BJ (cell line): ENCODE data around the gene MARVELD3. TPM values are rescaled to one million over a fixed set of nuclear protein-coding genes. Genes with fewer than 3 reads are reported as not detected.

Experiments
- CTCF ChIA-PET: fragments of 350-600 bp; formaldehyde crosslinking; extraction: SDS; loops from one replicate; lab custom pipeline; 2021; ENCODE audit warnings: antibody characterized with exemption, inconsistent platforms; lab: Yijun Ruan, JAX
- POLR2A ChIA-PET: fragments of 300-600 bp; sonication (Branson Sonifier 250); formaldehyde crosslinking; extraction: SDS; loops from one replicate; lab custom pipeline; 2021; ENCODE audit warnings: antibody characterized with exemption; lab: Charles Lee
- DNase-seq: peaks from one replicate; pipeline ENCODE4 v3.0.0-alpha.2; 2011; ENCODE audit warnings: low read depth
- H3K27me3 ChIP-seq: 2 replicates; pipeline ENCODE4 v1.6.0; 2011; ENCODE audit warnings: low read length; ENCODE audit not compliant: control insufficient read depth, insufficient read depth
- H3K36me3 ChIP-seq: 2 replicates; pipeline ENCODE4 v1.5.1; 2011; ENCODE audit warnings: low read length; ENCODE audit not compliant: control insufficient read depth, insufficient read depth
- H3K4me3 ChIP-seq: 2 replicates; pipeline ENCODE4 v1.5.1; 2011; ENCODE audit warnings: low read depth, mild to moderate bottlenecking, control low read depth, low read length
- polyA plus RNA-seq: library from polyadenylated mRNA; depleted of rRNA; stranded (reverse); fragments of >200 nt; gene quantifications from 2 replicates; pipeline ENCODE4 v1.2.3, GENCODE V29; 2011
- TF ChIP-seq, protein P1 (sequence below): IDR thresholded peaks from 2 replicates; pipeline ENCODE4 v1.5.1; 2011; ENCODE audit warnings: low read depth, mild to moderate bottlenecking, control low read depth, inconsistent platforms, low read length, moderate library complexity; ENCODE audit not compliant: insufficient read depth

MARVELD3 gene
- polyA plus RNA-seq, 1 experiment = not detected

DNA sequence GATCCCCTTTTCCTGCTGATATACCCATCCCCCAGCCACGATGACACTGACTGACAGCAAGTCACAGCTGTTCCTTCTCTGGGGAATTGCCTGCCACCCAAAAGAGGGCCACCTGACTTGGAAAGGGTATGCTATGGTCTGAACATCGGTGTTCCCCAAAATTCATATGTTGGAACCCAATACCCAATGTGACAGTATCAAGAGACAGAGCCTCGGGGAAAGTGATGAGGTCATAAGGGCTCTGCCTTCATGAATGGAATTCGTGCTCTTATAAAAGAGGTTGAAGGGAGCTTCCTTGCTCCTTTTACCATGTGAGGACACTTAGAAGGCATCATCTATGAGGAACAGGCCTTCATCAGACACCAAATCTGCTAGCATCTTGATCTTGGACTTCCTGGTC lies 7.6 kb upstream of the MARVELD3 start:
- POLR2A ChIA-PET = no interaction called here
- peaks cover 2% of the 10 kb centered on the region; the same call in 1 of the 2 replicates for H3K27me3 ChIP-seq
- H3K36me3 ChIP-seq = no peaks in the 10 kb centered on the region
- no peak for DNase-seq
- H3K4me3 ChIP-seq = no peak overlapping the region
- CTCF ChIA-PET = interaction anchor here (1.1 kb wide), 1 partner anchor 206 kb away, joined by 3 read pairs; no protein-coding TSS in a partner anchor
- TF ChIP-seq, protein P1, sequence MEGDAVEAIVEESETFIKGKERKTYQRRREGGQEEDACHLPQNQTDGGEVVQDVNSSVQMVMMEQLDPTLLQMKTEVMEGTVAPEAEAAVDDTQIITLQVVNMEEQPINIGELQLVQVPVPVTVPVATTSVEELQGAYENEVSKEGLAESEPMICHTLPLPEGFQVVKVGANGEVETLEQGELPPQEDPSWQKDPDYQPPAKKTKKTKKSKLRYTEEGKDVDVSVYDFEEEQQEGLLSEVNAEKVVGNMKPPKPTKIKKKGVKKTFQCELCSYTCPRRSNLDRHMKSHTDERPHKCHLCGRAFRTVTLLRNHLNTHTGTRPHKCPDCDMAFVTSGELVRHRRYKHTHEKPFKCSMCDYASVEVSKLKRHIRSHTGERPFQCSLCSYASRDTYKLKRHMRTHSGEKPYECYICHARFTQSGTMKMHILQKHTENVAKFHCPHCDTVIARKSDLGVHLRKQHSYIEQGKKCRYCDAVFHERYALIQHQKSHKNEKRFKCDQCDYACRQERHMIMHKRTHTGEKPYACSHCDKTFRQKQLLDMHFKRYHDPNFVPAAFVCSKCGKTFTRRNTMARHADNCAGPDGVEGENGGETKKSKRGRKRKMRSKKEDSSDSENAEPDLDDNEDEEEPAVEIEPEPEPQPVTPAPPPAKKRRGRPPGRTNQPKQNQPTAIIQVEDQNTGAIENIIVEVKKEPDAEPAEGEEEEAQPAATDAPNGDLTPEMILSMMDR = no peak

DNA sequence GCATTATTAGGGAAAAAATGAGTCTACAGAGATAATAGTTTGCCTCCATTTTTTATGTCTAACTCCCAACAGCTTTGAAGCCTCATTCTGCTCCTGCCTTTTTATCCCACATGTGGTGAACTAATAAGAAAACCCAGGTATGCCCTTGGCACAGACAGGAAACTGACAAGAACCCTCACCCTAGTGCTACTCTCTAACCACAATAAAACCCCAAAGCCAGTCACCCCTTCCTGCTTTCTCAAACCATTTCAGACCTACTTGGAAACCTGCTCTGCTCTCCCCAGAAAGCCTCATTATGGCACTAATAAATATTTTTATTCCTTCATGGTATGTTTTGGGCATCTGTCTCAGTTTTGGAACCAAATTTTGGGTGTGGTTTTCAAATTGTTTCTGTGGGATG lies 3.9 kb upstream of the MARVELD3 start:
- no peaks in the 10 kb centered on the region for H3K36me3 ChIP-seq
- TF ChIP-seq, protein P1 = no peak
- ChIA-PET POLR2A (no interaction called here), CTCF (interaction anchor here (3.0 kb wide), 1 partner anchor 12 kb away, joined by 14 read pairs; no protein-coding TSS in a partner anchor)
- peaks cover 11% of the 10 kb centered on the region for H3K27me3 ChIP-seq
- no peak for DNase-seq
- no peak overlapping the region for H3K4me3 ChIP-seq

DNA sequence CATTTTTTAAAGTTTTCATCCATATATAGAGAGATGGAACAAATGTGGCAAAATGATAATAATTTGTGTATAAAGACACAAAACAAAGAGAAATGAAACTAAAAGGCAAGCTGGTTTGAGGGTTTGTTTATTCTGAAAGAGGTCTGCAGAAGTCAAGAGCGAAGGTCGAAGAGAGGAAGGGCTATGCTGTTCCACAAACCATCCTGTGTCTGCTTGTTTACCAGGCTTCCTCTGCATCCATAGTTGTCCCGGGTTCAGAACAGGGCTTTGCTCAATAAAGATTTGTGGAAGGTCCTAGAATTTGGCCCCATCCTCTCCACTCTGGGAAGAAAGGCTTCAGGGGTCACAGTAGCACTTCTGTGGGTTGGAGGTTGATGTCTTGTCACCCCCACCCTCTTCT lies 2.4 kb upstream of the MARVELD3 start:
- DNase-seq = no peak
- no peak overlapping the region for H3K4me3 ChIP-seq
- TF ChIP-seq, protein P1 = no peak
- ChIA-PET CTCF (interaction anchor here (3.0 kb wide), 1 partner anchor 13 kb away, joined by 14 read pairs; no protein-coding TSS in a partner anchor), POLR2A (no interaction called here)
- H3K27me3 ChIP-seq = peaks cover 15% of the 10 kb centered on the region
- H3K36me3 ChIP-seq = no peaks in the 10 kb centered on the region

DNA sequence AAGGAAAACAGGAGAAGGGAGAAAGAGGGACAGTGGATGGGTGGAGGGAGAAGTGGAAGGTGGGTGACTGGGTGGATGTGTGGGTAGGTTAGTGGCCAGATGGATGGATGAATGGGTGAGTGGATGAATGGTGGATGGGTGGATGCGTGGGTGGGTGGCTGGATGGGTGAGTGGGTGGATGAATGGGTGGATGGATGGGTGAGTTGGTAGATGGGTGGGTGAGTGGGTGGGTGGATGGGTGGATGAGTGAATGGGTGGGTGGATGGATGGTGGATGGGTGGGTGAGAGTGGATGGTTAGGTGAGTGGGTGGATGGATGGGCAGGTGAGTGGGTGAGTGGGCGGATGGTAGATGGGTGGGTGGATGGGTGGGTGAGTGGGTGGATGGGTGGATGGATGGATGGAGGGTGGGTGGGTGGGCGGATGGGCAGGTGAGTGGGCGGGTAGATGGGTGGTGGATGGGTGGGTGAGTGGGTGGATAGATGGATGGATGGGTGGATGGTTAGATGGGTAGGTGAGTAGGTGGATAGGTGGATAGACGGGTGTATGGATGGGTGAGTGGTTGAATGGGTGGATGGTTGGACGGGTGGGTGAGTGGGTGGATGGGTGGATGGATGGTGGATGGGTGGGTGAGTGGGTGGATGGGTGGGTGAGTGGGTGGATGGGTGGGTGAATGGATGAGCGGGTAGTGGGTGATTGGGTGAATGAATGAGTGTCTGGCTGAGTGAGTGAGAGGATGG lies 702 bp upstream of the MARVELD3 start:
- ChIA-PET CTCF (interaction anchor here (0.7 kb wide), 1 partner anchor 14 kb away, joined by 3 read pairs; no protein-coding TSS in a partner anchor), POLR2A (no interaction called here)
- TF ChIP-seq, protein P1 = no peak
- Histone ChIP-seq H3K36me3 (no peaks in the 10 kb centered on the region), H3K4me3 (no peak overlapping the region), H3K27me3 (peaks cover 15% of the 10 kb centered on the region)
- no peak for DNase-seq

DNA sequence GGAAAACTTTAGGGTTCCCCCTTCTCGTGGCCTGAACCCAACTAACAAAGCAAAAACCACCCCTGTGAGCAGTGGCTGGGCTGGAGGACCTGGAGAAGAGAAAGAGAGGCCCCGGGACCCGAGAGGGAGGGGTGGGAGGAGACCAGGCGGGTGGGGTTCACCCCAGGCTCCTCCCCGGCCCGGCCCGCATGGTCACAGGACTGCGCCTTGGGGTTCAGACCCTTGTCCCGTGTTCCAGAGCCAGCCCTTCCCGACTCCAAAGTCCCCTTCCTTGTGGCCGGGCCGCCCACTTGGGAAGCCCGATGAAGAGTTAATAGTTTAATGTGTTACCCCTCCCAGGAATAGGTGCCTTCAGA lies 852 bp downstream of the MARVELD3 start:
- Histone ChIP-seq H3K4me3 (no peak overlapping the region; the same call in 1 of the 2 replicates), H3K27me3 (peaks cover 15% of the 10 kb centered on the region), H3K36me3 (no peaks in the 10 kb centered on the region)
- DNase-seq = no peak
- TF ChIP-seq, protein P1 = no peak
- POLR2A ChIA-PET = no interaction called here
- CTCF ChIA-PET = no interaction called here
